Measurements from ENCODE around the gene MIGA2. TPM values are rescaled to one million over a fixed set of nuclear protein-coding genes. Genes with fewer than 3 reads are reported as not detected.

Gene MIGA2
- total and polyA plus RNA-seq, 5 donors = 30.3 to 40.7 (median 35.8) TPM

DNA sequence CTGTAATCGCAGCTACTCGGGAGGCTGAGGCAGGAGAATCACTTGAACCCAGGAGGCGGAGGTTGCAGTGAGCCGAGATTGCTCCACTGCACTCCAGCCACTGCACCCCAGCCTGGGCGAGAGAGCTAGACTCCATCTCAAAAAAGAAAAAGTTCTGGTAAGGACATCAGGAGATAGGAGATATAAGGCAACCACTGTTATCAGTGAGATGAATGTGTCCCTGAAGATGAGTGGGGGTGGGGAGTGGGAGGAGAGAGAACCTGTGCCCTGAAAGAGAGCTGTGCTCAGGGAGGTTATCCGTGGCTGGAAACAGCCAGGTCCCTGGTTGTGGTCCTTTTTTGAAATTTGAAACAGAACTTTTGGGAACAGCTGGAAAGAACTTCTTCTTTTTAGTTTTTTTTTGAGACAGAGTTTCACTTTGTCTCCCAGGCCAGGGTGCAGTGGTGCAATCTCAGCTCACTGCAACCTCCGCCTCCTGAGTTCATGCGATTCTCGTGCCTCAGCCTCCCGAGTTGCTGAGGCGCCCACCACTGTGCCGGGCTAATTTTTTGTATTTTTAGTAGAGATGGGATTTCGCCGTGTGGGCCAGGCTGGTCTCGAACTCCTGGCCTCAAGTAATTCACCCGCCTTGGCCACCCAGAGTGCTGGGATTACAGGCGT lies 77.3 kb downstream of the MIGA2 start:
- H3K4me3 ChIP-seq (ENCODE audit: low read length) = no peak overlapping the region
- no peaks in the 10 kb centered on the region for H3K4me1 ChIP-seq (ENCODE audit: control insufficient read depth, insufficient read depth, low read length)
- intact Hi-C loops (cut with DNase I) = no loop called here
- DNase-seq (peak in 1 of 3 donors; percentile 60), ATAC-seq (no peak)
- WGBS = 86% methylated on average over 17 of the region's 17 CpGs
- H3K9me3 ChIP-seq (ENCODE audit: control insufficient read depth, low read length) = no peaks in the 10 kb centered on the region
- H3K27ac ChIP-seq (ENCODE audit: low read length) = no peak overlapping the region
- no peaks in the 10 kb centered on the region for H3K27me3 ChIP-seq (ENCODE audit: control insufficient read depth, insufficient read depth)

GRCh38 chr9:129118799-129119198 lies 82.4 kb downstream of the MIGA2 start:
- Histone ChIP-seq H3K27ac (ENCODE audit: low read length) (no peak overlapping the region), H3K9me3 (ENCODE audit: control insufficient read depth, low read length) (no peaks in the 10 kb centered on the region), H3K4me1 (ENCODE audit: control insufficient read depth, insufficient read depth, low read length) (no peaks in the 10 kb centered on the region), H3K27me3 (ENCODE audit: control insufficient read depth, insufficient read depth) (no peaks in the 10 kb centered on the region), H3K4me3 (ENCODE audit: low read length) (no peak overlapping the region)
- no peak for ATAC-seq
- no peak for DNase-seq
- intact Hi-C loops (cut with DNase I) = no loop called here
- 74% methylated on average over 4 of the region's 4 CpGs for WGBS

DNA sequence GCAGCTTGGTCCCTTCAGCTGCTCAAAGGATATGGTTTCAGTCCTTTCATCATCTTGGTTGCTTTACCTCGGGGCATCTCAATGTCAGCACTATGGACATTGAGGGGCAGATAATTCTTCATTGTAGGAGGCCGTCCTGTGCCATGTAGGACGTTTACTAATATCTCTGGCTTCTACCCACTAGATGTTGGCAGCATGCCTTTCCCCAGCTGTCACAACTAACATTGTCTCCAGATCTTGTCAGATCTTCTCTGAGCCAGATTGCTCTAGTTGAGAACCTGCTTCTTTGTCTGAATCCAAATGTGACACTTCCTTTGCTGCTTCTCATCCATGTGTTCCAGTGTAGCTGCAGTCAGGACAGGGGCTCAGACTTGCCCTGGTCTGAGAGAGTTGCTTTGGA lies 85.1 kb downstream of the MIGA2 start:
- no peaks in the 10 kb centered on the region for H3K9me3 ChIP-seq (ENCODE audit: control insufficient read depth, low read length)
- no peaks in the 10 kb centered on the region for H3K27me3 ChIP-seq (ENCODE audit: control insufficient read depth, insufficient read depth)
- intact Hi-C loops (cut with DNase I) = no loop called here
- H3K4me3 ChIP-seq (ENCODE audit: low read length) = no peak overlapping the region
- WGBS = 55% methylated on average over 3 of the region's 3 CpGs
- no peaks in the 10 kb centered on the region for H3K4me1 ChIP-seq (ENCODE audit: control insufficient read depth, insufficient read depth, low read length)
- ATAC-seq (no peak), DNase-seq (peak in 1 of 3 donors; percentile 8)
- no peak overlapping the region for H3K27ac ChIP-seq (ENCODE audit: low read length)

Other genes starting within 250 kb of the MIGA2 start
- gene TBC1D13, start 249.4 kb upstream of the MIGA2 start, total RNA-seq = 10 to 100 TPM; 15.8 to 20.8 (median 19.3) TPM
- 12.5 TPM for gene TBC1D13, start 249.4 kb upstream of the MIGA2 start, polyA plus RNA-seq
- 10 to 100 TPM; 42.9 to 70.5 (median 56.6) TPM for gene ENDOG, start 218.1 kb upstream of the MIGA2 start, total RNA-seq
- 64.5 TPM for gene ENDOG, start 218.1 kb upstream of the MIGA2 start, polyA plus RNA-seq
- gene SPOUT1, start 206.8 kb upstream of the MIGA2 start, total RNA-seq = 10 to 100 TPM; 13.4 to 22.1 (median 17.2) TPM
- 11.9 TPM for gene SPOUT1, start 206.8 kb upstream of the MIGA2 start, polyA plus RNA-seq
- 10 to 100 TPM; 10.1 to 18.0 (median 14.0) TPM for gene KYAT1, start 154.7 kb upstream of the MIGA2 start, total RNA-seq
- 14.7 TPM for gene KYAT1, start 154.7 kb upstream of the MIGA2 start, polyA plus RNA-seq
- 10 to 100 TPM; 22.5 to 49.8 (median 26.3) TPM for gene LRRC8A, start 154.5 kb upstream of the MIGA2 start, total RNA-seq
- gene LRRC8A, start 154.5 kb upstream of the MIGA2 start, polyA plus RNA-seq = 28.3 TPM
- 10 to 100 TPM; 30.4 to 64.4 (median 38.0) TPM for gene PHYHD1, start 115.6 kb upstream of the MIGA2 start, total RNA-seq
- 57.8 TPM for gene PHYHD1, start 115.6 kb upstream of the MIGA2 start, polyA plus RNA-seq
- gene DOLK, start 89.0 kb upstream of the MIGA2 start, total RNA-seq = 10 to 100 TPM; 10.0 to 11.8 (median 11.2) TPM
- 9.6 TPM for gene DOLK, start 89.0 kb upstream of the MIGA2 start, polyA plus RNA-seq
- 10 to 100 TPM; 16.1 to 24.6 (median 17.8) TPM for gene NUP188, start 88.9 kb upstream of the MIGA2 start, total RNA-seq
- 9.8 TPM for gene NUP188, start 88.9 kb upstream of the MIGA2 start, polyA plus RNA-seq
- 10 to 100 TPM; 36.1 to 47.4 (median 40.2) TPM for gene SH3GLB2, start 8.3 kb upstream of the MIGA2 start, total RNA-seq
- 45.1 TPM for gene SH3GLB2, start 8.3 kb upstream of the MIGA2 start, polyA plus RNA-seq
- 1 to 10 TPM; 6.3 to 7.3 (median 6.8) TPM for gene DOLPP1, start 44.5 kb downstream of the MIGA2 start, total RNA-seq
- 3.3 TPM for gene DOLPP1, start 44.5 kb downstream of the MIGA2 start, polyA plus RNA-seq
- 10 to 100 TPM; 47.0 to 69.9 (median 56.8) TPM for gene CRAT, start 74.2 kb downstream of the MIGA2 start, total RNA-seq
- gene CRAT, start 74.2 kb downstream of the MIGA2 start, polyA plus RNA-seq = 63.3 TPM
- 100 to 1,000 TPM; 115 to 170 (median 144) TPM for gene PTPA, start 74.8 kb downstream of the MIGA2 start, total RNA-seq
- 147 TPM for gene PTPA, start 74.8 kb downstream of the MIGA2 start, polyA plus RNA-seq
- 1 to 10 TPM; 6.7 to 9.4 (median 8.7) TPM for gene IER5L, start 141.6 kb downstream of the MIGA2 start, total RNA-seq
- gene IER5L, start 141.6 kb downstream of the MIGA2 start, polyA plus RNA-seq = 10.4 TPM

Data from right cardiac atrium (tissue), 5 donors.